Heart right ventricle (tissue), 16 donors: Measurements from ENCODE around the gene ELF3. TPM values are rescaled to one million over a fixed set of nuclear protein-coding genes. Genes with fewer than 3 reads are reported as not detected.

Experiments used
- ATAC-seq, 8 donors: fragments of 200-7000 bp; cut with Tn5 transposase; one replicate each; pipeline ENCODE4 v1.9.1; 2020; ENCODE audit warnings: mild to moderate bottlenecking in 8 of 8, moderate library complexity in 8 of 8, moderate number of reproducible peaks in 1 of 8
- DNase-seq, 2 donors: peaks; one replicate each; pipeline ENCODE4 v3.0.0-alpha.2; 2020
- H3K27ac ChIP-seq, 10 donors: fragments of 200-600 bp; sonication (generic) in 2 of 10; one replicate each; pipeline versions ENCODE4 v1.5.0 to v1.8.0; 2020 to 2022; ENCODE audit warnings: mild to moderate bottlenecking in 3 of 10
- H3K27me3 ChIP-seq, 7 donors: fragments of 200-600 bp; one replicate each; pipeline ENCODE4 v1.8.0; 2021 to 2022; ENCODE audit warnings: mild to moderate bottlenecking in 2 of 7
- H3K36me3 ChIP-seq, 9 donors: fragments of 200-600 bp; sonication (generic) in 1 of 9; one replicate each; pipeline versions ENCODE4 v1.5.0 to v1.8.0; 2020 to 2022; ENCODE audit warnings: mild to moderate bottlenecking in 2 of 9
- H3K4me1 ChIP-seq, 9 donors: fragments of 200-600 bp; sonication (generic) in 1 of 9; one replicate each; pipeline versions ENCODE4 v1.5.0 to v1.8.0; 2020 to 2022; ENCODE audit warnings: mild to moderate bottlenecking in 4 of 9
- H3K4me3 ChIP-seq, 10 donors: fragments of 200-600 bp; sonication (generic) in 2 of 10; one replicate each; pipeline versions ENCODE4 v1.5.0 to v1.8.0; 2020 to 2022; ENCODE audit warnings: mild to moderate bottlenecking in 7 of 10, moderate library complexity in 2 of 10
- H3K9me3 ChIP-seq, 11 donors: fragments of 200-600 bp in 10 of 11; sonication (generic) in 2 of 11; one replicate each; pipeline versions ENCODE4 v1.5.0 to v1.8.0; 2013 to 2022; ENCODE audit warnings: mild to moderate bottlenecking in 2 of 11, control low read depth in 1 of 11, moderate library complexity in 1 of 11
- WGBS, 2 donors: extraction: QIAGEN DNeasy Blood & Tissue Kit; methylation state at CpG; one replicate each; pipeline ENCODE4 v1.1.7; 2013; ENCODE audit warnings: inconsistent platforms in 1 of 2; 5-methylcytosine and 5-hydroxymethylcytosine counted together
- intact Hi-C, 10 donors: fragments of 100-400 bp; cut with DNase I; formaldehyde crosslinking; loops; one replicate each; pipeline versions ENCODE4 v1.11.1 to v1.14.2; 2022
- polyA plus RNA-seq, 2 donors: library from polyadenylated mRNA; stranded (reverse); fragments of 200-250 nt; gene quantifications; one replicate each; pipeline ENCODE4 v1.2.3, GENCODE V29; 2013
- total RNA-seq, 10 donors: library from RNA; stranded (reverse); fragmentation: NEBNext Ultra II Directional in 3 of 10; extraction: Animal tissue kit (Norgen Biotek cat#: 25700) in 3 of 10; gene quantifications; one replicate each; pipeline versions ENCODE4 v1.2.1 to v1.2.4, GENCODE V29; 2021 to 2023
- TF ChIP-seq, protein P1 (sequence below), 9 donors: fragments of 200-600 bp; sonication (generic) in 2 of 9; IDR thresholded peaks; one replicate each; pipeline versions ENCODE4 v1.5.0 to v1.8.0; 2021 to 2022; ENCODE audit warnings: antibody characterized with exemption in 9 of 9, mild to moderate bottlenecking in 5 of 9, moderate library complexity in 1 of 9
- donor health status: Arrhythmogenic right ventricular cardiomyopathy.
- donor health status: ischemic (EF 13 %, LVEDD 7.1; RV severe dilation, severe dysfunction).
- donor health status: healthy with polysubstance abuse.
- donor health status: DM: no; HTN: yes; CAD: no.
- donor health status: DM: no; HTN: no; CAD: no.
- donor health status: ischemic (EF 25% LVEDD 6.9; RV normal size, moderate dysfunction).
- donor health status: ischemic (EF 25% LVEDD 5.7; RV mildly dilated, moderate dysfunction).
- donor health status: healthy.
- donor health status: DM: yes; HTN: yes; CAD: no.
- donor health status: Ischemic cardiomyopathy.
- donor health status: ischemic (EF 35%, LVEDD 5.7; RV mildly dilated, moderate dysfunction).
- donor health status: nonischemic (EF 11% LVEDD 7.7; RV severe dilation, severe dysfunction).
- donor health status: DM: yes; HTN: yes; CAD: no.
- donor health status: PGD.
- donor health status: ischemic (EF 29% LVEDD 5.4; RV normal size, mild dysfunction).
- donor health status: nonischemic (EF 23%, LVEDD 6.1; RV moderate dilation, normal function).

The ELF3 gene
- total and polyA plus RNA-seq, 12 donors: 0.09 to 255 (median 1.4) TPM; not detected in 2

DNA sequence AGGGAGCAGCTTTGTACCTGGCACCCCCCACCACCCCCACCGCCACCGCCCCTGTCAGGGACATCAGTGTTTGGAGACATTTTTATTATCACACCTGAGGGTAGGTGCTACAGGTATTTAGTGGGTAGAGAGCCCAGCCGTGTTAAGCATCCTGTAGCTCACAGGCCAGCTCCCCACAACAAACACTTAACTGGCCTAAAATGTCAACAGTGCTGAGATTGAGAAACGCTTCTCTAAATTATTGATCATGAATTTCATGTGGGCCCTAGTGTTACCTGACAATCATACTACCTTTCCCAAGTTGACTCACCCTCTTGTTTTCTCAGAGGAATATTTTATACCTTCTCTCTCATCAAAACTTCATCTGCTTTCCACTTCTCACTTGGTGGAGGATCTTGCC lies 21.4 kb downstream of the ELF3 start:
- intact Hi-C loops: no loop called here
- Histone ChIP-seq H3K9me3 (no peaks in the 10 kb centered on the region), H3K4me3 (no peak overlapping the region), H3K27me3 (no peaks in the 10 kb centered on the region), H3K4me1 (peaks cover 0 to 9% (median 0%) of the 10 kb centered on the region in 9 donors), H3K36me3 (no peaks in the 10 kb centered on the region), H3K27ac (no peak overlapping the region)
- TF ChIP-seq, protein P1, sequence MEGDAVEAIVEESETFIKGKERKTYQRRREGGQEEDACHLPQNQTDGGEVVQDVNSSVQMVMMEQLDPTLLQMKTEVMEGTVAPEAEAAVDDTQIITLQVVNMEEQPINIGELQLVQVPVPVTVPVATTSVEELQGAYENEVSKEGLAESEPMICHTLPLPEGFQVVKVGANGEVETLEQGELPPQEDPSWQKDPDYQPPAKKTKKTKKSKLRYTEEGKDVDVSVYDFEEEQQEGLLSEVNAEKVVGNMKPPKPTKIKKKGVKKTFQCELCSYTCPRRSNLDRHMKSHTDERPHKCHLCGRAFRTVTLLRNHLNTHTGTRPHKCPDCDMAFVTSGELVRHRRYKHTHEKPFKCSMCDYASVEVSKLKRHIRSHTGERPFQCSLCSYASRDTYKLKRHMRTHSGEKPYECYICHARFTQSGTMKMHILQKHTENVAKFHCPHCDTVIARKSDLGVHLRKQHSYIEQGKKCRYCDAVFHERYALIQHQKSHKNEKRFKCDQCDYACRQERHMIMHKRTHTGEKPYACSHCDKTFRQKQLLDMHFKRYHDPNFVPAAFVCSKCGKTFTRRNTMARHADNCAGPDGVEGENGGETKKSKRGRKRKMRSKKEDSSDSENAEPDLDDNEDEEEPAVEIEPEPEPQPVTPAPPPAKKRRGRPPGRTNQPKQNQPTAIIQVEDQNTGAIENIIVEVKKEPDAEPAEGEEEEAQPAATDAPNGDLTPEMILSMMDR (IDR thresholded peaks at IDR 0.05): no peak
- 83 to 84% methylated on average over 4 of the region's 4 CpGs for WGBS, 2 donors
- ATAC-seq (no peak), DNase-seq (no peak)

DNA sequence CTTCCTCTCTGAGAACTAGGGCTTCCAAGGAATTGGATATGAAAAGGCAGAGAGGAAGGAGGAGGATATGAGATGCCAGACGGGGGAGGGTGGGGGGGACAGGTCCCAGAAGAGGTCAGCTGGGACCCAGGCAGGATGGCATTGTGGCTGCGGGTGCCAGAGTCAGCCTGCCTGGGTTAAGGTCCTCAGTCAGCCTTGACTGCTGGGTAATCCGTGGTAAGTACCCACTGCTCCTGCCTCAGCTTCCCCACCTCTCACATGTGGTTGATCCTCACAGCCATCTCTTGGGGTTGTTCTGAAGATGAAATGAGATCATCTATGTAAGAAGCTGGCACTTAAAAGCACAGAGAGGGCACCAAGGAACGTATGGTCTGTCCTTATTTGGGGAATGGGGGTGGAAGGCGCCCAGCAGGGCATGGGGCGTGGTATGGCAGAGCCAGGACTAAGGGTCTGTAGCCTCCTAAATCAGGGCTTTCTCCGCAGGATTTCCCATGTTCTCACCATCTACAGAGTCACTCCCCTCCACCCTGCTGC lies 23.8 kb downstream of the ELF3 start:
- H3K27ac ChIP-seq: no peak overlapping the region
- intact Hi-C loops: no loop called here
- no peaks in the 10 kb centered on the region for H3K36me3 ChIP-seq
- no peak for DNase-seq
- 83 to 88% methylated on average over 7 of the region's 7 CpGs for WGBS, 2 donors
- H3K27me3 ChIP-seq: no peaks in the 10 kb centered on the region
- no peaks in the 10 kb centered on the region for H3K9me3 ChIP-seq
- no peak for ATAC-seq
- TF ChIP-seq, protein P1 (IDR thresholded peaks at IDR 0.05): no peak
- H3K4me1 ChIP-seq: peaks cover 0 to 9% (median 0%) of the 10 kb centered on the region in 9 donors
- no peak overlapping the region for H3K4me3 ChIP-seq

DNA sequence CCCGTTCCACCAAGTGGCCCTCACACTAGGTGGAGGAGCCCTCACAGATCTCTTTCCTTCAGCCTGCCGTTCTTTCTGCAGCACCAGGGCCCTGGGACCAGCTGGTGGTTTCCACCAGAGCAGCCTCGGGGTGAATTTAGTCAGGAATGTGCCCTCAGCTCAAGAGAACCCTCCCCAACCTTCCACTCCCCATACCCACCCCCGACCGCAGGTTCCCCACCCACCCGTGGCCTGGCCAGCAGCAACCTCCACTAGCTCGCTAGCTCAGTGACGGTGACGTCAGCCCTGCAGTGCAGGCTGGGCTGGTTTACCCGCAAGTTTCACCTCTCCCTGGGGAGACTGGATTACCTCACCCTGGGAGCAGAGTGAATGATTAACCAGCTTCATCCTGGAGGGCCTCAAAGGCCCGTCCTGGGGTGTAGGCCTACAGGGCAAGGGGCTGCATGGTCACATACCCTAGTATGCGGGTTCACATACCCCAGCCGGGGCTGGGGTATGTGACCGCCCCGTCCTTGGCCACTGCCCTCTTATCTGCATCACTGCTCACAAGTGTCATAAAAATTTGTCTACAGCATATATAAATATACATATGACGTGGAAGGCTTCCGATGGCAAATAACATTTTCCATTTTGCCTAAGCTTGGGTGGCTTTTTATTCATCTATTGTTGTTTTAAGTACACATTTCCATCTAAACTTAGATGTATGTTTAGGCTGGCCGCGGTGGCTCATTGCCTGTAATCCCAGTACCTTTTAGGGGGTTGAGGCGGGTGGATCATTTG lies 24.5 kb downstream of the ELF3 start:
- Histone ChIP-seq H3K4me3 (no peak overlapping the region), H3K9me3 (no peaks in the 10 kb centered on the region), H3K27me3 (no peaks in the 10 kb centered on the region), H3K27ac (no peak overlapping the region), H3K4me1 (peaks cover 0 to 9% (median 0%) of the 10 kb centered on the region in 9 donors), H3K36me3 (no peaks in the 10 kb centered on the region)
- 54 to 61% methylated on average over 20 of the region's 20 CpGs for WGBS, 2 donors
- DNase-seq (peak; percentile 57 to 65), ATAC-seq (peak; percentile 73 to 92 (median 88))
- TF ChIP-seq, protein P1 (IDR thresholded peaks at IDR 0.05): no peak
- intact Hi-C loops: no loop called here

DNA sequence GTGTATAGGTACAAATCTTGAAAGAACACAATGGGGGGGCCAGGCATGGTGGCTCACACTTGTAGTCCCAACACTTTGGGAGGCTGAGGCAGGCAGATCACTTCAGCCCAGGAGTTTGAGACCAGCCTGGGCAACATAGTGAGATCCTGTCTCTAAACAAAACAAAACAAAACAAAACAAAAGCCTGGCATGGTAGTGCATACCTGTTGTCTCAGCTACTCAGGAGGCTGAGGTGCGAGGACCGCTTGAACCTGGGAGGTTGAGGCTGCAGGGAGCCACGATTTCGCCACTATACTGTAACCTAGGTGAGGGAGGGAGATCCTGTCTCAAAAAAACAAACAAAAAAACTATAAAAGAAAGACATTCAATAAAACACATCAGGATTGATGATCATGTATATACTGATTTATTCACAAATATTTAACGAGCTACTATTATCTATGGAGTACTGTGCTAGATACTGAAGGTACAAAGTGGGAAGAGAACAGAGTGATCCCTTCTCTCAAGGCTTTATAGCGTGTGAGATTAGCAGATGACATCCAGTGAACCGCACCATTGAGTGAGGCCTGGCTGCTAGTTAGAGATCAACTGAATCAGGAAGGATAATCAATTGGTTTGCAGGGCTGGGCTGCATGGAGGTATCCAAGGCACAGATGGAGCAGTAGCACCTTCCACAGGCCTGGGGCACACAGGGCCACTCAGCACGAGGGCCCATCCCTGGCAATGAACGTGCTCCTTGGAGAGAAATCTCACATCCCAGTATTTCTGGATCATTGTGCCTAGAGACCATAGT lies 26.4 kb downstream of the ELF3 start:
- Histone ChIP-seq H3K4me1 (peaks cover 0 to 9% (median 0%) of the 10 kb centered on the region in 9 donors), H3K4me3 (no peak overlapping the region), H3K27me3 (no peaks in the 10 kb centered on the region), H3K9me3 (no peaks in the 10 kb centered on the region), H3K27ac (no peak overlapping the region), H3K36me3 (no peaks in the 10 kb centered on the region)
- WGBS, 2 donors: 92 to 95% methylated on average over 9 of the region's 9 CpGs
- intact Hi-C loops: no loop called here
- no peak for DNase-seq
- no peak for ATAC-seq
- TF ChIP-seq, protein P1 (IDR thresholded peaks at IDR 0.05): no peak
